Adrenal gland (tissue), 12 donors: ENCODE measurements around the gene CGB3. TPM values are rescaled to one million over a fixed set of nuclear protein-coding genes. Genes with fewer than 3 reads are reported as not detected.
A peak's percentile ranks its signal among the peaks of the same experiment; 100 is the strongest.

Experiments used
- DNase-seq, 7 donors: peaks; one replicate each; pipeline ENCODE4 v3.0.0-alpha.2; 2019 to 2020
- H3K27ac ChIP-seq, 5 donors: fragments of 200-600 bp; sonication (generic) in 4 of 5; 1 replicate in 3 of 5; 2 replicates in 2 of 5; pipeline versions ENCODE4 v1.5.1 to v1.8.0; 2016 to 2020; ENCODE audit warnings: mild to moderate bottlenecking in 1 of 5
- H3K27me3 ChIP-seq: fragments of 200-600 bp; 2 replicates; pipeline ENCODE4 v1.8.0; 2021
- H3K36me3 ChIP-seq, 2 donors: fragments of 200-600 bp; replicated peaks in 1 of 2; 1 replicate in 1 of 2; 2 replicates in 1 of 2; pipeline versions ENCODE4 v1.5.1 to v1.8.0; 2018 to 2022
- H3K4me1 ChIP-seq, 2 donors: fragments of 200-600 bp; replicated peaks in 1 of 2; 1 replicate in 1 of 2; 2 replicates in 1 of 2; pipeline versions ENCODE4 v1.5.1 to v1.8.0; 2018 to 2021
- H3K4me3 ChIP-seq, 4 donors: fragments of 200-600 bp; sonication (generic) in 3 of 4; one replicate each; pipeline ENCODE4 v1.5.1; 2016 to 2018
- H3K9me3 ChIP-seq, 3 donors: fragments of 200-600 bp; sonication (generic) in 1 of 3; replicated peaks in 1 of 3; 1 replicate in 2 of 3; 2 replicates in 1 of 3; pipeline versions ENCODE4 v1.5.1 to v1.8.0; 2016 to 2021
- POLR2A ChIP-seq, 2 donors: fragments of 450-650 bp; IDR thresholded peaks; one replicate each; pipeline ENCODE4 v1.6.1; 2017; ENCODE audit warnings: antibody characterized with exemption in 2 of 2, mild to moderate bottlenecking in 2 of 2, moderate library complexity in 1 of 2
- WGBS, 4 donors: extraction: QIAGEN DNeasy Blood & Tissue Kit in 2 of 4; methylation state at CpG; one replicate each; pipeline versions ENCODE4 v1.1.5 to v1.1.7; 2013 to 2017; 5-methylcytosine and 5-hydroxymethylcytosine counted together
- intact Hi-C, 2 donors: fragments of 100-400 bp; cut with DNase I; formaldehyde crosslinking; loops; one replicate each; pipeline versions ENCODE4 v1.14.1 to v1.15.0; 2022 to 2023
- polyA plus RNA-seq, 3 donors: library from polyadenylated mRNA; stranded (reverse); fragments of 200-250 nt in 2 of 3; fragments of 350-450 nt in 1 of 3; fragmentation: Illumina TruSeq in 1 of 3; extraction: RNeasy Lipid Tissue Mini Kit (QIAGEN cat#74804) in 1 of 3; gene quantifications; one replicate each; pipeline ENCODE4 v1.2.3, GENCODE V29; 2013 to 2014
- total RNA-seq, 9 donors: library from RNA; depleted of rRNA in 4 of 9; stranded (reverse); fragments of >200 nt in 4 of 9; fragments of 120-200 nt in 1 of 9; fragmentation: NEBNext Ultra II Directional in 1 of 9; extraction: Animal tissue kit (Norgen Biotek cat#: 25700) in 1 of 9; gene quantifications; one replicate each; pipeline versions ENCODE4 v1.1.0 to v1.2.4, GENCODE V29; 2013 to 2023
- TF ChIP-seq, protein P1 (sequence below), 6 experiments: fragments of 450-650 bp in 4 of 6; fragments of 200-600 bp in 2 of 6; sonication (generic) in 1 of 6; IDR thresholded peaks; 1 replicate in 5 of 6; 2 replicates in 1 of 6; pipeline versions ENCODE4 v1.5.1 to v1.8.0; 2016 to 2021; ENCODE audit warnings: antibody characterized with exemption in 6 of 6, mild to moderate bottlenecking in 2 of 6, moderate library complexity in 1 of 6
- donor health status: healthy with polysubstance abuse.
- donor health status: Bipolar disorder and iron deficiency.
- donor health status: DM: yes; HTN: yes; CAD: no.
- donor health status: DM: no; HTN: no; CAD: no.
- donor health status: DM: no; HTN: no; CAD: no.
- donor health status: DM: yes; HTN: yes; CAD: no.

Gene CGB3
- total and polyA plus RNA-seq, 12 donors: not detected

DNA sequence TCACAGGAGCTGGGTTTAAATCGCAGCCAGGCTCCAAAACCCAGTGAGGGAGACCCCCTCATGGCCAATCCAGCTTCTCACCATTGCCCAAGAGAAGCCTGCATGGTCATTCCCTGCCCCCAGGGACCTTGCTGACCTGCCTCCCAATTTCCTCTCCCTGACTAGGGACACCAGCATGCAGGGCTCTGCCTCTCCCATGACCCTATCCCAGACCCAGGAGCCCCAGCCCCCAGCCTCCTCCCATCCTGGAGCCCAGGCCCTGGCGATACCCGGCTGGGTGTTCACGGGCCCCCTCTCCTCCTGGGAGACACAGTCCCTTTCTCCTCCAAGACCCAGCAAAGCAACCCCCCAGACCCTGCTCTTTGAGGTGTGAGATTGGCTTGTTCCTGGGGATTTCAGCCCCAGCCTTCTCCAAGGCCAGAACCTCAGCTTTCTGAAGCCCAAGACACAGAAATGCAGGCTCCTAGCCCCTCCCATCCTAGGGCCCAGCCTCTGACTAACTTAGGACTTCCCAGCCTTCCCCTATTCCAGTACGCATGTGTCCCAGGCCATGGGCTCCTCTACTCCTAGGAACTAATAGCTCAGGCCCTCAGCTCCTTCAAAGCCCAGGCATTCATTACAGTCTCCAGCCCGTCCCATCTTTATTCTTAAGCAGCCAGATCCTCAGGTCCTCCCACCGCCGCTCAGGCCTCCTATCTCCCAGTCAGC, 32.1 kb downstream of the CGB3 start:
- Histone ChIP-seq H3K9me3 (no peaks in the 10 kb centered on the region), H3K4me1 (peaks cover 18 to 27% of the 10 kb centered on the region in 2 donors), H3K27ac (peak overlapping the region; percentile 70 to 96 (median 88)), H3K27me3 (no peaks in the 10 kb centered on the region), H3K36me3 (peaks cover 0 to 26% of the 10 kb centered on the region in 2 donors), H3K4me3 (peak overlapping the region in 3 of 4 donors; percentile 44 to 91 (median 57))
- peak in 1 of 2 donors; percentile 83 for TF ChIP-seq POLR2A (IDR thresholded peaks at IDR 0.05)
- TF ChIP-seq, protein P1, sequence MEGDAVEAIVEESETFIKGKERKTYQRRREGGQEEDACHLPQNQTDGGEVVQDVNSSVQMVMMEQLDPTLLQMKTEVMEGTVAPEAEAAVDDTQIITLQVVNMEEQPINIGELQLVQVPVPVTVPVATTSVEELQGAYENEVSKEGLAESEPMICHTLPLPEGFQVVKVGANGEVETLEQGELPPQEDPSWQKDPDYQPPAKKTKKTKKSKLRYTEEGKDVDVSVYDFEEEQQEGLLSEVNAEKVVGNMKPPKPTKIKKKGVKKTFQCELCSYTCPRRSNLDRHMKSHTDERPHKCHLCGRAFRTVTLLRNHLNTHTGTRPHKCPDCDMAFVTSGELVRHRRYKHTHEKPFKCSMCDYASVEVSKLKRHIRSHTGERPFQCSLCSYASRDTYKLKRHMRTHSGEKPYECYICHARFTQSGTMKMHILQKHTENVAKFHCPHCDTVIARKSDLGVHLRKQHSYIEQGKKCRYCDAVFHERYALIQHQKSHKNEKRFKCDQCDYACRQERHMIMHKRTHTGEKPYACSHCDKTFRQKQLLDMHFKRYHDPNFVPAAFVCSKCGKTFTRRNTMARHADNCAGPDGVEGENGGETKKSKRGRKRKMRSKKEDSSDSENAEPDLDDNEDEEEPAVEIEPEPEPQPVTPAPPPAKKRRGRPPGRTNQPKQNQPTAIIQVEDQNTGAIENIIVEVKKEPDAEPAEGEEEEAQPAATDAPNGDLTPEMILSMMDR (IDR thresholded peaks at IDR 0.05): no peak
- WGBS, 4 donors: 15 to 29% (median 22%) methylated on average over 8 of the region's 8 CpGs
- DNase-seq: peak; percentile 72 to 87 (median 81)
- intact Hi-C loops: no loop called here

DNA sequence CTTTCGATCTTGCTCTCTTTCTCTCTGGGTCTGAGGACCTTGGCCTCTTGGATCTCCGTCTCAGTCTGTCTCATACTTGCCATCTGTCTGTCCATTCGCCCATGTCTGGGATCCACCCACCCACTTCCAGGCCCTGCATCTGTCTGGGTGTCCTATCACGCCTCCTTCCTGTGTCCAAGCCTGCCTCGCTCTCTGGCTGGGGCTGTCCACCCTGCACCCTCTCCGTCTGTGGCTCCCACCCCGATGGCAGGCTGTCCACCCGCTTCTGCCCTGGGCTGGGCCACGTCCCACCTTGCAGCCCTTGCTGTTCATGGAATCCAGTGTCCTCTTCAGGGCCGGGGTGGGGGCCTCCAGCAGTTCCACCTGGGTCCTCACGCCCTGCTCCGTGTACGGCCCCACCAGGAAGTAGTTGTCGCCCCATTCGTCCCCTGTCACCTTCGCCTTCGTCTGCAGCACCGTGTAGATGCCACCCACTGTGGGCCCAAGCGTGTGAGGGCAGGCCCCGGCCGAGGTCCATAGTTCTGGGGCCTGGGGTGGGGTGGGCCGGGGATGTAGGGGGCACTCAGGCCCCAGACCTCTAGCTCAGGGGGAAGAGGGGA, 33.0 kb downstream of the CGB3 start:
- Histone ChIP-seq H3K4me3 (no peak overlapping the region), H3K27me3 (no peaks in the 10 kb centered on the region), H3K4me1 (peaks cover 18 to 27% of the 10 kb centered on the region in 2 donors), H3K27ac (peak overlapping the region in 2 of 5 donors; percentile 93 to 96), H3K9me3 (no peaks in the 10 kb centered on the region), H3K36me3 (peaks cover 0 to 34% of the 10 kb centered on the region in 2 donors)
- WGBS, 4 donors: 86 to 88% (median 87%) methylated on average over 17 to 22 of the region's 22 CpGs
- DNase-seq: no peak
- no peak for TF ChIP-seq POLR2A (IDR thresholded peaks at IDR 0.05)
- TF ChIP-seq, protein P1 (IDR thresholded peaks at IDR 0.05): no peak
- intact Hi-C loops: no loop called here

- no peak for TF ChIP-seq POLR2A (IDR thresholded peaks at IDR 0.05)
- TF ChIP-seq, protein P1 (IDR thresholded peaks at IDR 0.05): no peak
- 61 to 77% (median 70%) methylated on average over 4 of the region's 4 CpGs for WGBS, 4 donors
- Histone ChIP-seq H3K9me3 (no peaks in the 10 kb centered on the region), H3K4me3 (no peak overlapping the region), H3K27ac (no peak overlapping the region), H3K4me1 (peaks cover 18 to 27% of the 10 kb centered on the region in 2 donors), H3K27me3 (no peaks in the 10 kb centered on the region), H3K36me3 (peaks cover 0 to 41% of the 10 kb centered on the region in 2 donors)
- no peak for DNase-seq
- intact Hi-C loops: no loop called here
These were observed 33.7 kb downstream of the CGB3 start for GRCh38 chr19:48990400-48990799.

- Histone ChIP-seq H3K9me3 (no peaks in the 10 kb centered on the region), H3K4me1 (peaks cover 18 to 23% of the 10 kb centered on the region in 2 donors), H3K27ac (no peak overlapping the region), H3K27me3 (no peaks in the 10 kb centered on the region), H3K4me3 (no peak overlapping the region), H3K36me3 (peaks cover 0 to 47% of the 10 kb centered on the region in 2 donors)
- TF ChIP-seq POLR2A (IDR thresholded peaks at IDR 0.05): no peak
- TF ChIP-seq, protein P1 (IDR thresholded peaks at IDR 0.05): no peak
- no peak for DNase-seq
- WGBS, 4 donors: 71 to 85% (median 80%) methylated on average over 14 to 17 of the region's 17 CpGs
- intact Hi-C loops: no loop called here
These were observed 34.3 kb downstream of the CGB3 start for GRCh38 chr19:48989701-48990291.
